Subcutaneous adipose tissue (tissue), 4 donors: ENCODE results near the gene PRR5L. TPM values are rescaled to one million over a fixed set of nuclear protein-coding genes. Genes with fewer than 3 reads are reported as not detected.

Experiments
- total RNA-seq, 4 donors: library from RNA; depleted of rRNA; stranded (reverse); fragments of >200 nt; gene quantifications; one replicate each; pipeline ENCODE4 v1.1.0, GENCODE V29; 2016
- TF ChIP-seq, protein P1 (sequence below): fragments of 450-650 bp; IDR thresholded peaks from one replicate; pipeline ENCODE4 v1.5.1; 2016; ENCODE audit warnings: low read depth, mild to moderate bottlenecking, control low read depth, antibody characterized with exemption, moderate library complexity

The PRR5L gene
- total RNA-seq, 4 donors from 2014 or later, result 10.6 to 24.8 (median 12.9) TPM

DNA sequence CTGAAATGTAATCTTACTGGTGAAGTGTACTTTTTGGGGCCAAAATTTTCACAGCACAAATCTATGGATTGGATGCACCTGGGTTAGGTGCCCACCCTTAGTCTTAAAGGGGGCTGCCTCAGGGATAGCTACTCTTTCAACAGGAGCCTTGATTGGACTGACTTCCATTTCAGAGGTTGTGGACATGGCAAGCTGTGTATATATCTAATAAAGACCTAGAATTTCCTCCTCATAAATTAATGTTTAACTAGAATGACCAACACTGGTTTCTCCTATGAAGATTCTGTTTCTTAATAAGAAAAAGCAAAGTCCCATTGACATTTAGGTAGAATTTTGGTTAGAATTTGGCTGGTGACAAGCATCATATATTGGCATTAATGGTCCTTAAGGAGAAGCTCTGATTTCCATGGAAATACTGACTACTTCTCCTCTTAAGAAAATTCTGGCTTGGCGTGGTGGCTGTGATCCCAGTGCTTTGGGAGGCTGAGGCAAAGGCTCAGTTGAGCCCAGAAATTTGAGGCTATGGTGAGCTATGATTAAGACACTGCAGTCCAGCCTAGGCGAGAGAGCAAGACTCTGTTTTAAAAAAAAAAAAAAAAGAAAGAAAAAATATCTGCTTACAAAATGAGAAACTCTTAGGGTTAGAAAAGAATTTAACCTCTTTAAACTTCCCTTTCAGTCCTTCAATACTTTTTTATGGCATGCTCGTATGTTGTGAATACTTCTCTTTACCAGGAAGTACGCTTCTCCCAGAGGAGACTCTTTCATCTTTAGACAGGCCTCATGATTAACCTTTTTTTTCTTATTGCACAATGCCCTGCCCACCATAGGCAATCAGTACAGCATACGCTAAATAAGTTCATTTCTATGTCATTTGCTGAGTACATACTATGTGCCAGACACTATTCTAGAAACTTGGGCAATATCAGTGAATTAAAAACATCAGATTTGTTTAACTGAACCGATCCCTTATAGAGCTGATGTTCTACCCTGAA is 77.2 kb downstream of the PRR5L start:
- TF ChIP-seq, protein P1, sequence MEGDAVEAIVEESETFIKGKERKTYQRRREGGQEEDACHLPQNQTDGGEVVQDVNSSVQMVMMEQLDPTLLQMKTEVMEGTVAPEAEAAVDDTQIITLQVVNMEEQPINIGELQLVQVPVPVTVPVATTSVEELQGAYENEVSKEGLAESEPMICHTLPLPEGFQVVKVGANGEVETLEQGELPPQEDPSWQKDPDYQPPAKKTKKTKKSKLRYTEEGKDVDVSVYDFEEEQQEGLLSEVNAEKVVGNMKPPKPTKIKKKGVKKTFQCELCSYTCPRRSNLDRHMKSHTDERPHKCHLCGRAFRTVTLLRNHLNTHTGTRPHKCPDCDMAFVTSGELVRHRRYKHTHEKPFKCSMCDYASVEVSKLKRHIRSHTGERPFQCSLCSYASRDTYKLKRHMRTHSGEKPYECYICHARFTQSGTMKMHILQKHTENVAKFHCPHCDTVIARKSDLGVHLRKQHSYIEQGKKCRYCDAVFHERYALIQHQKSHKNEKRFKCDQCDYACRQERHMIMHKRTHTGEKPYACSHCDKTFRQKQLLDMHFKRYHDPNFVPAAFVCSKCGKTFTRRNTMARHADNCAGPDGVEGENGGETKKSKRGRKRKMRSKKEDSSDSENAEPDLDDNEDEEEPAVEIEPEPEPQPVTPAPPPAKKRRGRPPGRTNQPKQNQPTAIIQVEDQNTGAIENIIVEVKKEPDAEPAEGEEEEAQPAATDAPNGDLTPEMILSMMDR, result no peak

DNA sequence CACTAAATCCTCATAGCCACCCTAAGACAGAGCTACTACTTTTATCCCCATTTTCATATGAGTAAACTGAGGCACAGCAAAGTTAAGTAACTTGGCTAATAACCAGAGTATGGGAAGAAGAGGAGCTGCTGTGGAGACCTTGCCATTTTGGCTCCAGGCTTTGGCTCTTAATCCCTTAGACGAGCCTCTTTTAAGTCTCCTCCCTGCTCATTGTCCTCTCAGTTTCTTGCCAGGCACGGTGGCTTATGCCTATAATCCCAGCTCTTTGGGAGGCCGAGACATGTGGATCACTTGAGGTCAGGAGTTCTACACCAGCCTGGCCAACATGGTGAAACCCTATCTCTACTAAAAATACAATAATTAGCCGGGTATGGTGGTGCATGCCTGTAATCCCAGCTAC is 78.6 kb downstream of the PRR5L start:
- TF ChIP-seq, protein P1, result no peak

DNA sequence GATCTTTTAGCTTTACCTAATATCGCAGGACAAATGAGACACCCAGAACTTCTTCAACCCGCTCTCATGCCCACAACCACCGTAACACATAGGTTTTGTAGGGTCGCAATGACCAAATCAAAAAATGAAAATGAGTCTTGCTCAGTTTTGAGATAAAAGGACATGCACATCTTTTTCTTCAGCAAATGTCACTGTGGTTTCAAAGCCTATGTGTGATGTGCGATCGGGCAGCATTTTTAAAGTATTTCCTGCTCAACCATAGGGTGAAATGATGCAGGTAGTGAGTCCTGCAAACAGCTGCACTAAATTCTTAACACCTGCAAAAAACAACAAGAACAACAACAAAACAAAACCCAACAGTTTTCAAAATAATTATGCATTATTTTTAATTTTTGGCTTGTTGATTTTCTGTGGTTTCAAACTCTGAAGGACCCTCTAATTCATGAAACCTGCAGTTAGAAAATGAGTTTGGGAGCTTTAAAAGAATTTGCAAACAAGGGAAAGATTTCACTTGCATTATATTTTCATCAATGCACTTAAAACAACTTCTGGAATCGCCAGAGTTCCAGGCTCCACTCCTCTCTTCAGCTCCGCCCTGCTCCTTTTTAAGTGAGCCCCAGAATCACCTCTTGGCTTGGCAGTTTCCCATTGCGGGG is 79.4 kb downstream of the PRR5L start:
- TF ChIP-seq, protein P1, result no peak

DNA sequence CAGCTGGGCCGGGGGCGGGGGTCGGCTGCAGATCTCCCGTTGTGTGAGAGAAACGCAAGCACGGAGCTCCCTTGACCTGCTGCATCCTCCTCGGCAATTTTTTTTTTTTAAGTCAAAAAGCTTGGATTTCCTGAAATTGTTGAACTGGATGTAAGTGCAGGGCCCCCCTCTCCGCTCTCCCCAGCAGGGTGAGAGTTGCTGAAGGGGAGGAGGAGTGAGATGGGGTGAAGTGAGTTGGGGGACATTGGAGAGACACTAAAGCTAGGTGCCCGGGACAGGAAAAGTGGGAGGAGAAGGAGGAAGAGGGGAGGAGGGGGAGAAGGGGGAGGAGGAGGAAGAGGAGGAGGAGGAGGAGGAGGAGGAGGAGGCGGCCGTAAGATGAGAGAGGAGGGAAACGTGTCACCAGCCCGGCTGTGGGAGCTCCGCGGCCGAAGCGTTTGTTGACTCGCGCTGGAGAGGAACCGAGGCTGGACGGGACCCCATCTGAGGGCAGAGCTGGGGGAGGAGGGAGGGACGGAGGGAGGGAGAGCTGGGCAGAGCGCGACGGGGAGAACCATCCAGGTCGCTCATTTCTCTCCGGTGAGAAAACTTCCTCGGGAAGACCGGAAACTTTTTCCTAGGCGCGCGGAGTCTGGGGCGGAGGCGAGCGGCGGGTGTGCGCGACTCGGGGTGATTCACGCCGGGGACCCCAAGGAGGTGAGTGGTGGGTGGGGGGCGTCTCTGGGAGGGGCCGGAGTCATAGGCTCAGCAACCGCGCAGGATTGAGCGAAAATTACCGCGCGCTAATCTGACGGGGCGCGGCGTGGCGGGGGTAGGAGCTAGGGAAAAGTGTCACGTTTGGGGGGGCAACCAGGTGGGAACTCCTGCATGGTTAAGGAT is 80.2 kb downstream of the PRR5L start:
- TF ChIP-seq, protein P1, result no peak

DNA sequence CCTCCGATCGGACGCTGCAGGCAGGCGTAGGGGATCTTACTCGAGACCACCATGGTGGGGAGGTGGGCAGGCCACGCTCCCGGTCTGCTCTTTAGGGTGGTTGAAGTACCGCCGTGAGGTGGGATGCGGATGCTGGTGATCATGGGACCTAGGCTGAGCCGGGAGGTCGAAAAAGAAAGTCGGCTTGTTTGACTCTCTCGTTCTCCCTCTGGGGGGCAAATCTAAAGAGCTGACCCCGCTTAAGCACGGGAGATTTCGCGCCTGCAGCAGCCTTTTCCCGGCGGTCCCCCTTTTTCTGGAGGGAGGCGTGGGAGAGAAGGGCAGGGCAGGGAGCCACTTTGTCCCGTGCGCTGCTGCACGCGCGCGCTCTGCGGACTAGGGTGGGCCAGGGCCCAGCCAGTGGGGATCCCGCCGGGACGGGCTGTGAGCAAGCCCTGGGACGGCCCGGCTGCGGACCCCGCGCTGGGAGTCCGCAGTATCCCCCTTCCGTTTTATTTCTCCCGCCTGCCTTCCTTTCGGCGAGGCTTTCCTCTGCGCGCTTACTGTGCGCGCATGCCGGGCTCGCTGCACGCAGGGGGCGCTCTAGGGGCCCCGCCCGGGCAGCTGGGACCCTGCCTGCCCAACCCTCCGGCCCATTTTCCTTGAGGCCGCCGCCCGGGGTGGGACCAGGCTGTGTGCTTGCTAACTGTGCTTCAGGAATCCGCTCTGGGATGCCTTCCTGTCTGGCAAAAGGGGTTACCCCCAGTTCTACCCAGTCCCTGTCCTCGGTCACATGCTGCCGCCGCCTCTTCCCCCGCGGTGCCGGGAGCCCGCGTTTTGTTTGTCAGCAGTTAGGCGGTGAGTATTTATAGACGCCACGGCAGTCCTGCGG is 81.0 kb downstream of the PRR5L start:
- TF ChIP-seq, protein P1, result no peak

DNA sequence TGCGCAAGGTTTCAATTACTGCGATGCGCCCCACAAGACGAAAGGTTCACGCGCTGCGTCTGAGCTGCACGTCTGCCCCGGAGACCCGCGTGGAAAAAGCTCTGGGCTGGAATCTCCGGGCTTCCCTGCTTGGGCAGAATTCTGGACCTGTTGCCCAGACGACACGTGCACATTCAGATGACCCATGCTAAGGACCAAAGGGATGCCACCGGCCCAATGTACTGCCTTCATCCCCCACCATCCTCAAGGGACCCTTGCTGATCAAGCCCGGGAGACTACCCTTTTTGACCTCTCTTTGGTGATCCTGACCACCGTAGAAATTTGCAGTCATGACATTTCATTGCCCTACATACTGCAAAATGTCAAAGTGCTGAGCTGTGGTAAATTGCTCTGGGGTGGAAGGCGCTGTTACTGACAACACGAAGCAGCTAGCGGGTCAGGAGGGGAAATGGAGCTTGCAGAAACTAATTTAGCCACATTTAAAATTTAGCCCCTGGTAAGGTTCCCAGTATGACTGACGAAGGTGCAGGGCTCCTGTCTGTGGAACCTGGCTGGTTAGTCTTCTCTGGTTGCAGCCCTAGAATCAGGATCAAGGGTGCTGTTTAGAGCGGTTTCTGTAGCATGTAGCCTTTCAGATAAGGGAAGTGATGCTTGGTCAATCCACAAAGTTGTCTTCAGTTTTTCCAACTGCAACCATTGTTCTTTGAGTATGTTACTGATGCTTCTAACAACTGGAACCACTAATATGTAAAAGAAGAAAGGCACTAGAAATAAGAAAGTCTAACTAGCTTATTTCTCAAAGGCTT is 81.9 kb downstream of the PRR5L start:
- TF ChIP-seq, protein P1, result no peak
